ENCODE data around the gene GSTM5. TPM values are rescaled to one million over a fixed set of nuclear protein-coding genes. Genes with fewer than 3 reads are reported as not detected.
A peak's percentile ranks its signal among the peaks of the same experiment; 100 is the strongest.
"Not testable (repeated sequence)": the region's sequence is repeated elsewhere in the genome, so short reads cannot be mapped to it uniquely, and the experiment has no call there.

The GSTM5 gene
- polyA plus RNA-seq, 1 experiment = 12.5 TPM

DNA sequence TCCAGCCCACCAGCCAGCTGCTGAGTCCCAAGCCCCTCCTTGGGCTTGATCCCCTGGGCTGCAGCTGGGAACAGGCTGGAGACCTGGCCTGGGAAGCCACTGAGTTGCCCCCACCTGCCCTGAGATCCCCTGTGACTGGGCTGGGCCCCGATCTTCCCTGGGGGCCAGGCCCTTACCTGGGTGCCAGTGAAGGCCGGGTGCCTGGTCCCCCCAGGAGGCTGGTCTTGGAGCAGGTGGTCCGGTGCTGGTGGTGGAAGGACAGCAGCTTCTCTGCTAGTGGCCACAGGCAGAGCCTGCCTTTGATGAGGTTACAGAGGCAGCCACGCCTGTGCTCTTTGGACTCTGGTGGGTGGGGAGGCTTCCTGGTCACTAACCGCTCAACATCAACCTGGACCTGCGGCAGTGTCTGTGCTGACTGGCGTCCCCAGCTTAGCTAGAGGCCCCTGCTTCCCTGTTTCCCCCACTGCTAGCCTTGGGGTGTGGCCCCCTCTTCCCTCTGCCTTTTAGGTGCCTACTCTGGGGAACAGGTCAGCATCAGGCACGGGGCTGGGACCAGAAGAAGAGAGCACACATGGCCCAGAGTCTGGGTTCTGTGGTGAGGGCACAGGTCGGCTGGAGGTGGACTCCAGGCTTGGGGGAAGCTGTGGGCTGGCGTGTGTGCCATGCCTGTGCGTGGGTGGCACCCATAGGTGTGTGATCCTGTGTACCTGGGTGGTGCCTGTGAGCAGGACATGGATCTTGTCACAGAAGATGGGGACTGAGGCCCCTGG lies 51.8 kb downstream of the GSTM5 start, which contains the start of gene EPS8L3:
Gene EPS8L3, minus strand, starts transcription at position 278 of the 770 bp plus-strand sequence. CDS start 2,174 bp downstream, outside the sequence.
- POLR2A ChIA-PET = interaction anchor here (0.6 kb wide), 1 partner anchor 99 kb away, joined by 6 read pairs; no protein-coding TSS in a partner anchor
- no peak for DNase-seq (ENCODE audit: low read depth, low spot score)
- H3K9me3 ChIP-seq (ENCODE audit: control insufficient read depth, insufficient read depth, low read length) = no peaks in the 10 kb centered on the region; the same call in 1 of the 2 replicates
- peak within 1 kb of the TSS; percentile 61 for H3K27ac ChIP-seq (ENCODE audit: low read depth, low read length)
- TF ChIP-seq, protein P1, sequence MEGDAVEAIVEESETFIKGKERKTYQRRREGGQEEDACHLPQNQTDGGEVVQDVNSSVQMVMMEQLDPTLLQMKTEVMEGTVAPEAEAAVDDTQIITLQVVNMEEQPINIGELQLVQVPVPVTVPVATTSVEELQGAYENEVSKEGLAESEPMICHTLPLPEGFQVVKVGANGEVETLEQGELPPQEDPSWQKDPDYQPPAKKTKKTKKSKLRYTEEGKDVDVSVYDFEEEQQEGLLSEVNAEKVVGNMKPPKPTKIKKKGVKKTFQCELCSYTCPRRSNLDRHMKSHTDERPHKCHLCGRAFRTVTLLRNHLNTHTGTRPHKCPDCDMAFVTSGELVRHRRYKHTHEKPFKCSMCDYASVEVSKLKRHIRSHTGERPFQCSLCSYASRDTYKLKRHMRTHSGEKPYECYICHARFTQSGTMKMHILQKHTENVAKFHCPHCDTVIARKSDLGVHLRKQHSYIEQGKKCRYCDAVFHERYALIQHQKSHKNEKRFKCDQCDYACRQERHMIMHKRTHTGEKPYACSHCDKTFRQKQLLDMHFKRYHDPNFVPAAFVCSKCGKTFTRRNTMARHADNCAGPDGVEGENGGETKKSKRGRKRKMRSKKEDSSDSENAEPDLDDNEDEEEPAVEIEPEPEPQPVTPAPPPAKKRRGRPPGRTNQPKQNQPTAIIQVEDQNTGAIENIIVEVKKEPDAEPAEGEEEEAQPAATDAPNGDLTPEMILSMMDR (IDR thresholded peaks at IDR 0.05; ENCODE audit: low read depth, low read length) = no peak
- H3K4me3 ChIP-seq (ENCODE audit: low read depth, low read length) = no peak within 1 kb of the TSS
- H3K27me3 ChIP-seq (ENCODE audit: control insufficient read depth, insufficient read depth, low read length) = no peaks in the 10 kb centered on the region
- CTCF ChIA-PET = interaction anchor here (0.6 to 1.0 kb wide), 4 partner anchors 10 to 232 kb away, joined by 3 to 4 read pairs (median 3); no protein-coding TSS in a partner anchor

- TF ChIP-seq, protein P1 (IDR thresholded peaks at IDR 0.05; ENCODE audit: low read depth, low read length) = no peak
- Histone ChIP-seq H3K27me3 (ENCODE audit: control insufficient read depth, insufficient read depth, low read length) (no peaks in the 10 kb centered on the region), H3K4me3 (ENCODE audit: low read depth, low read length) (no peak overlapping the region), H3K9me3 (ENCODE audit: control insufficient read depth, insufficient read depth, low read length) (no peaks in the 10 kb centered on the region; the same call in 1 of the 2 replicates), H3K27ac (ENCODE audit: low read depth, low read length) (no peak overlapping the region)
- ChIA-PET CTCF (interaction anchor here (1.5 kb wide), 1 partner anchor 13 kb away, joined by 4 read pairs; no protein-coding TSS in a partner anchor), POLR2A (interaction anchor here (0.5 to 0.9 kb wide), 2 partner anchors 108 to 216 kb away, joined by 3 to 4 read pairs; partner anchors contain the start of gene GNAI3)
- no peak for DNase-seq (ENCODE audit: low read depth, low spot score)
Measured at GRCh38 chr1:109764561-109765482, 52.8 kb downstream of the GSTM5 start.

DNA sequence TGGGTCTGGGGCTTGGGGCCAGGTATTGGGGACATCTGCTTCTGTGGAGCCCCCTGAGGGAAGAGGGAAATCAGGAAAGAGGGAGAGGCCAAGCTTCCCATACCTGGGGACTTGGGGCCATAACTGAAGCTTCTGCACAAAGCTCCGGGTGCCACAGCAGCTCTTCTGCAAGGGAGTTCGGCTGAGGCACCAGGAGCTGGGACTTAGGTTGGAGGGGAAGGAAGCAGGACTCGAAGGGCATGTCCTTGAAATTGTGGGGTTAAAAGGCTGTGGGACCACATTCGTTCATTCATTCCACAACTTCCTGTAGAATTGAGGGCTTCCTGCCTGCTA lies 53.4 kb downstream of the GSTM5 start:
- H3K9me3 ChIP-seq (ENCODE audit: control insufficient read depth, insufficient read depth, low read length) = no peaks in the 10 kb centered on the region; the same call in 1 of the 2 replicates
- no peaks in the 10 kb centered on the region for H3K27me3 ChIP-seq (ENCODE audit: control insufficient read depth, insufficient read depth, low read length)
- no peak for DNase-seq (ENCODE audit: low read depth, low spot score)
- ChIA-PET CTCF (interaction anchor here (1.5 kb wide), 1 partner anchor 12 kb away, joined by 4 read pairs; no protein-coding TSS in a partner anchor), POLR2A (interaction anchor here (0.5 to 0.9 kb wide), 3 partner anchors 10 to 261 kb away, joined by 3 read pairs; partner anchors contain the start of gene GNAI3)
- no peak overlapping the region for H3K4me3 ChIP-seq (ENCODE audit: low read depth, low read length)
- TF ChIP-seq, protein P1 (IDR thresholded peaks at IDR 0.05; ENCODE audit: low read depth, low read length) = no peak
- H3K27ac ChIP-seq (ENCODE audit: low read depth, low read length) = no peak overlapping the region

DNA sequence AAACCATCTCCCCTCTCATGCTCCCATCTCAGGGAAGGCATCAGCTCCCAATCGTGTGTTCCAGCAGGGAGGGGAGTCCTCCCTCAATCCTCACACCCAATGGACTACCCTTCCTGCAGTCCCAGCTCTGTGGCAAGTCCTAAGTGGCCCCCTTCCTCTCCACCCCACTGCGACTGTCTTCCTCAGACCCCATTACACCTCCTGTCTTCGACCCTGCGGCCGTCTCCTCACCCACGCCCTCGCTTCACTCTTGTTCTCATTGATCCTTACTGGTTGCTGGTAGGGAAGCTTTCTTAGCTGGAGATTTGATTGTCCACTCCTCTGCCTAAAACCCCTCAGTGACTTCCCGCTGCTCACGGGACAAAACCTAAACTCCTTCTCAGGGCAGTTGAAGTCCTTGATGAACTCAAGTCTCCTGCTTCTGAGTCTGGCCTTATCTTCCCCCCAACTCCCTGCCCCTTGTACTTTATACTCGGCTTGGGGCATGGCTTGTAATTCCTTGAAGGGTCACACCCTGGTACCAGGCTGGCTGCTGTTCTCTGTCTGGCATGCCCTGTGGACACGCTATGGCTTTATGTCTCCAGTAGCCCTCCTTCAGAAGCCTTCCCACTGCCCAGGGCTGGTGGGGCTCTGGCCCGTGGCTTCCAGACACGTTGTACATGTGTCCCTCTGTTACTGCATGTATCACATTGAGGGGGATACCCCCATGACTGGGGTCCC lies 54.0 kb downstream of the GSTM5 start:
- no peaks in the 10 kb centered on the region; the same call in 1 of the 2 replicates for H3K9me3 ChIP-seq (ENCODE audit: control insufficient read depth, insufficient read depth, low read length)
- no peak overlapping the region for H3K27ac ChIP-seq (ENCODE audit: low read depth, low read length)
- DNase-seq (ENCODE audit: low read depth, low spot score) = no peak
- no peaks in the 10 kb centered on the region for H3K27me3 ChIP-seq (ENCODE audit: control insufficient read depth, insufficient read depth, low read length)
- ChIA-PET CTCF (interaction anchor here (1.5 kb wide), 1 partner anchor 11 kb away, joined by 4 read pairs; no protein-coding TSS in a partner anchor), POLR2A (interaction anchor here (0.5 to 0.9 kb wide), 3 partner anchors 9 to 262 kb away, joined by 3 read pairs; partner anchors contain the start of gene GNAI3)
- no peak overlapping the region for H3K4me3 ChIP-seq (ENCODE audit: low read depth, low read length)
- TF ChIP-seq, protein P1 (IDR thresholded peaks at IDR 0.05; ENCODE audit: low read depth, low read length) = no peak

DNA sequence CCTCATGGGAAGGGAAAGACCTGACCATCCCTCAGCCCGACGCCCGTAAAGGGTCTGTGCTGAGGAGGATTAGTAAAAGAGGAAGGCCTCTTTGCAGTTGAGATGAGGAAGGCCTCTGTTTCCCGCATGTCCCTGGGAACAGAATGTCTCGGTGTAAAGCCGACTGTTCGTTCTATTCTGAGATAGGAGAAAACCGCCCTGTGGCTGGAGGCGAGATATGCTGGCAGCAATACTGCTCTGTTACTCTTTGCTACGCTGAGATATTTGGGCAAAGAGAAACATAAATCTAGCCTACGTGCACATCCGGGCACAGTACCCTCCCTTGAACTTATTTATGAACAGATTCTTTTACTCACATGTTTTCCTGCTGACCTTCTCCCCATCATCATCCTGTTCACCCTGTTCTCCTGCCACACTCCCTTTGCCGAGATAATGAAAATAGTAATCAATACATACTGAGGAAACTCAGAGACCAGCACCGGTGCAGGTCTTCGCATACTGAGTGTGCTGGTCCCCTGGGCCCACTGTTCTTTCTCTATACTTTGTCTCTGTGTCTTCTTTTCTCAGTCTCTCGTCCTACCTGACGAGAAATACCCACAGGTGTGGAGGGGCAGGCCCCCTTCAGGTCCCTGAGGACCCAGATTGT lies 55.1 kb downstream of the GSTM5 start:
- CTCF ChIA-PET; POLR2A ChIA-PET; H3K4me3 ChIP-seq (ENCODE audit: low read depth, low read length); DNase-seq (ENCODE audit: low read depth, low spot score); H3K9me3 ChIP-seq (ENCODE audit: control insufficient read depth, insufficient read depth, low read length); H3K27ac ChIP-seq (ENCODE audit: low read depth, low read length); H3K27me3 ChIP-seq (ENCODE audit: control insufficient read depth, insufficient read depth, low read length): not testable (repeated sequence)

Data from AG04450 (cell line).